OCI-LY7 (cell line): Measurements from ENCODE around the gene ZBED2.

ENCODE experiments used
- CTCF ChIP-seq: fragments of 200-600 bp; sonication (generic); conservative IDR thresholded peaks from 2 replicates; pipeline ENCODE4 v1.5.1; 2014; ENCODE audit warnings: mild to moderate bottlenecking, antibody characterized with exemption, low read length, moderate library complexity, mixed read lengths
- EZH2phosphoT487 ChIP-seq: fragments of 200-600 bp; sonication (generic); IDR thresholded peaks from 2 replicates; pipeline ENCODE4 v1.6.1; 2018; ENCODE audit warnings: low read depth, borderline replicate concordance, mild to moderate bottlenecking, mixed run types, antibody characterized with exemption, low read length, moderate library complexity, mixed read lengths

- no peak for TF ChIP-seq CTCF
- TF ChIP-seq EZH2phosphoT487: no peak
Measured at GRCh38 chr3:111605493-111605892, 10.3 kb upstream of the ZBED2 start.
